HG03135 (cell line): ENCODE results near the gene IRF9.

Source experiments
- ATAC-seq: cut with Tn5 transposase; IDR thresholded peaks from one replicate; pipeline ENCODE4 v1.9.1; 2021; ENCODE audit warnings: mild to moderate bottlenecking, moderate library complexity; ENCODE audit not compliant: unreplicated experiment

IRF9 gene

GRCh38 chr14:24176599-24176998 lies 15.5 kb downstream of the IRF9 start:
- no peak for ATAC-seq

GRCh38 chr14:24177041-24177825 lies 16.2 kb downstream of the IRF9 start:
- no peak for ATAC-seq

GRCh38 chr14:24177891-24178290 lies 16.8 kb downstream of the IRF9 start:
- ATAC-seq: no peak

- ATAC-seq: no peak
Measured at GRCh38 chr14:24178399-24179178, 17.5 kb downstream of the IRF9 start.

- no peak for ATAC-seq
Measured at GRCh38 chr14:24179294-24179960, 18.4 kb downstream of the IRF9 start.

GRCh38 chr14:24179961-24180796 lies 19.1 kb downstream of the IRF9 start:
- no peak for ATAC-seq

GRCh38 chr14:24181371-24182077 lies 20.5 kb downstream of the IRF9 start:
- ATAC-seq: no peak

- ATAC-seq: no peak
Measured at GRCh38 chr14:24182110-24182882, 21.2 kb downstream of the IRF9 start.

- no peak for ATAC-seq
Measured at GRCh38 chr14:24183014-24183481, 22.0 kb downstream of the IRF9 start.

GRCh38 chr14:24184104-24184970 lies 23.3 kb downstream of the IRF9 start:
- ATAC-seq: no peak

- no peak for ATAC-seq
Measured at GRCh38 chr14:24185026-24185425, 24.0 kb downstream of the IRF9 start.

- no peak for ATAC-seq
Measured at GRCh38 chr14:24185741-24186140, 24.7 kb downstream of the IRF9 start.

GRCh38 chr14:24186831-24187538 lies 25.9 kb downstream of the IRF9 start:
- no peak for ATAC-seq

- ATAC-seq: no peak
Measured at GRCh38 chr14:24187539-24187915, 26.5 kb downstream of the IRF9 start.

GRCh38 chr14:24188251-24189058 lies 27.4 kb downstream of the IRF9 start, which contains the start of gene IPO4:
Gene IPO4, minus strand, starts transcription at chr14:24188816. Its CDS starts 29 bp downstream, at chr14:24188787.
- peak; percentile 82 for ATAC-seq

- no peak for ATAC-seq
Measured at GRCh38 chr14:24189059-24189375, 28.0 kb downstream of the IRF9 start.

GRCh38 chr14:24189460-24189859 lies 28.4 kb downstream of the IRF9 start:
- no peak for ATAC-seq
